ENCODE measurements around the gene ZC3H7B.

- TF ChIP-seq CTCF (IDR thresholded peaks at IDR 0.05) (no peak), POLR2A (IDR thresholded peaks at IDR 0.05) (peak; percentile 32)
Measured at GRCh38 chr22:41380993-41381328, 79.6 kb downstream of the ZC3H7B start.
